GM12891 (cell line): ENCODE data around the gene NOL7.

Source experiments
- DNase-seq: peaks from one replicate; pipeline ENCODE4 v3.0.0; 2011; ENCODE audit warnings: low spot score; ENCODE audit not compliant: insufficient read length
- FAIRE-seq: peaks from 2 replicates; lab custom pipeline; 2011; peaks lifted over from hg19 to GRCh38; lab: Jason Lieb, UNC
- PAX5 ChIP-seq: IDR thresholded peaks from 2 replicates; pipeline ENCODE4 v1.6.1; 2011; ENCODE audit warnings: low read length, moderate library complexity, mild to moderate bottlenecking; ENCODE audit not compliant: insufficient read depth, severe bottlenecking
- POLR2A ChIP-seq: IDR thresholded peaks from 2 replicates; pipeline ENCODE4 v1.6.1; 2011; ENCODE audit warnings: low read depth, low read length, control low read depth
- POLR2AphosphoS5 ChIP-seq: IDR thresholded peaks from 2 replicates; pipeline ENCODE4 v1.6.1; 2011; ENCODE audit warnings: low read depth, low read length, control low read depth
- POU2F2 ChIP-seq: IDR thresholded peaks from 2 replicates; pipeline ENCODE4 v1.6.1; 2011; ENCODE audit warnings: low read depth, mild to moderate bottlenecking, control low read depth, low read length, moderate library complexity
- SPI1 ChIP-seq: IDR thresholded peaks from 2 replicates; pipeline ENCODE4 v1.6.1; 2011; ENCODE audit warnings: low read depth, low read length, control low read depth
- TAF1 ChIP-seq: IDR thresholded peaks from 2 replicates; pipeline ENCODE4 v1.6.1; 2011; ENCODE audit warnings: low read depth, low read length, control low read depth

NOL7 gene

GRCh38 chr6:13593720-13594119, 21.4 kb upstream of the NOL7 start:
- DNase-seq (no peak), FAIRE-seq (no peak)
- TF ChIP-seq POLR2A = no peak
- no peak for TF ChIP-seq TAF1
- no peak for TF ChIP-seq SPI1
- TF ChIP-seq PAX5 = no peak
- TF ChIP-seq POU2F2 = no peak
- no peak for TF ChIP-seq POLR2AphosphoS5

- no peak for FAIRE-seq
- no peak for TF ChIP-seq POLR2A
- no peak for TF ChIP-seq POU2F2
- TF ChIP-seq PAX5 = no peak
- no peak for TF ChIP-seq SPI1
- TF ChIP-seq POLR2AphosphoS5 = no peak
- no peak for TF ChIP-seq TAF1
- no peak for DNase-seq
Observed at GRCh38 chr6:13597073-13597472, 18.1 kb upstream of the NOL7 start.

- FAIRE-seq = no peak
- TF ChIP-seq SPI1 = no peak
- no peak for TF ChIP-seq POU2F2
- no peak for TF ChIP-seq POLR2A
- TF ChIP-seq PAX5 = no peak
- no peak for TF ChIP-seq TAF1
- TF ChIP-seq POLR2AphosphoS5 = no peak
- DNase-seq = no peak
Observed at GRCh38 chr6:13600036-13600435, 15.1 kb upstream of the NOL7 start.

- FAIRE-seq (no peak), DNase-seq (no peak)
- TF ChIP-seq POLR2AphosphoS5 = no peak
- no peak for TF ChIP-seq SPI1
- TF ChIP-seq PAX5 = no peak
- no peak for TF ChIP-seq TAF1
- no peak for TF ChIP-seq POLR2A
- TF ChIP-seq POU2F2 = no peak
Observed at GRCh38 chr6:13604135-13604534, 11.0 kb upstream of the NOL7 start.

- DNase-seq = no peak
- TF ChIP-seq TAF1 (no peak), POLR2AphosphoS5 (no peak), SPI1 (no peak), POU2F2 (no peak), PAX5 (no peak), POLR2A (no peak)
- no peak for FAIRE-seq
Observed at GRCh38 chr6:13604546-13605416, 10.4 kb upstream of the NOL7 start.

GRCh38 chr6:13605634-13606033, 9.5 kb upstream of the NOL7 start:
- no peak for DNase-seq
- no peak for FAIRE-seq
- TF ChIP-seq POLR2AphosphoS5 = no peak
- TF ChIP-seq PAX5 = no peak
- no peak for TF ChIP-seq TAF1
- TF ChIP-seq POU2F2 = no peak
- TF ChIP-seq SPI1 = no peak
- no peak for TF ChIP-seq POLR2A

GRCh38 chr6:13611715-13612114, 3.4 kb upstream of the NOL7 start:
- FAIRE-seq (no peak), DNase-seq (no peak)
- TF ChIP-seq TAF1 (no peak), POLR2A (no peak), POU2F2 (no peak), POLR2AphosphoS5 (no peak)

- TF ChIP-seq TAF1 = no peak
- no peak for TF ChIP-seq POU2F2
- no peak for TF ChIP-seq POLR2AphosphoS5
- TF ChIP-seq POLR2A = no peak
- no peak for TF ChIP-seq PAX5
- no peak for TF ChIP-seq SPI1
- FAIRE-seq = peak; percentile 54
- DNase-seq = no peak
Observed at GRCh38 chr6:13613029-13613594, 2.0 kb upstream of the NOL7 start.

GRCh38 chr6:13614126-13614925, 809 bp upstream of the NOL7 start:
- FAIRE-seq (no peak), DNase-seq (no peak)
- TF ChIP-seq PAX5 = no peak
- TF ChIP-seq POLR2AphosphoS5 = no peak
- TF ChIP-seq POLR2A = no peak
- TF ChIP-seq POU2F2 = no peak
- no peak for TF ChIP-seq TAF1
- no peak for TF ChIP-seq SPI1
